ENCODE results near the gene CREB3L2. TPM values are rescaled to one million over a fixed set of nuclear protein-coding genes. Genes with fewer than 3 reads are reported as not detected.

Gene CREB3L2
- total and polyA plus RNA-seq, 11 donors: 4.0 to 40.6 (median 21.8) TPM

DNA sequence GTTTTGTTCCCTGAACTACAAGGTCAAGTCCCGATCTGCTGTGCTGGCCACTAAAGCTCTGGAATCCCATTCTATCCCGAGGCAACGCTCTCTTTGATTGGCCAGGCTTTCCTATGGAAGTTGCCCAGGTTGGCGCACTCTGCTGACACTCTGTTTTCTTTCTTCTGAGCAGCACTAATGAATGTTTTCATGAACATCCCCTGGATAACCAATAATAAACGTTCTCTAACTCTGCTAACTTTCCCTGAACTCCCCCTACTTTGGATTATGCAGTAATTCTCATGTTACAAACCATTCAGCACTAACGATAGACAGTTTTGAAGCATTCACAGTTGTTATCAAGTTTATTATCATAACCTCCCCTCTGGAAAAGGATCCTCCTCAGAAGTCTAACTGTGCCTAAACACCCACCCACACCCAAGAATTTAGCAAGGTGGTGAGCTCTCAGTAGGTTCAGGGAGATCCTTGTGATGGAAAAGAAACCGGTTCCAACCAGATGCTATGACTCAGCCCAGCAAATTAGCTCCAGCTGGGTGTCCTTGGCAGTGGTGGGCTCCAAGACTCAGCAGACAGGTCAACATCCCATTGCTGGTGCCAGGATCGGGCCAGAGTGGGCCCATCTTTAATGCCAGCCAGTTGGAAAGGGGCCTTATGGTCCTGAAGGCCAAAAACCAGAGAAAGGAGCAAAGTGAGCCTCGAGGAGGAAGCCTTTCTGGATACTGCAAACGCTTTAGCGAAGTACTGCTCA, 68.4 kb downstream of the CREB3L2 start:
- peak in 3 of 4 donors; percentile 64 to 79 (median 67) for ATAC-seq
- H3K36me3 ChIP-seq: no peaks in the 10 kb centered on the region
- no peaks in the 10 kb centered on the region for H3K27me3 ChIP-seq
- DNase-seq: peak in 2 of 5 donors; percentile 37 to 50
- H3K27ac ChIP-seq: peak overlapping the region in 10 of 12 donors; percentile 4 to 83 (median 58)
- WGBS, 4 donors: 61 to 68% (median 63%) methylated on average over 11 of the region's 11 CpGs
- intact Hi-C loops (cut with DNase I): no loop called here
- H3K4me3 ChIP-seq: peak overlapping the region in 1 of 12 donors; percentile 7
- peaks cover 0 to 75% (median 53%) of the 10 kb centered on the region in 12 donors for H3K4me1 ChIP-seq
- TF ChIP-seq, protein P1, sequence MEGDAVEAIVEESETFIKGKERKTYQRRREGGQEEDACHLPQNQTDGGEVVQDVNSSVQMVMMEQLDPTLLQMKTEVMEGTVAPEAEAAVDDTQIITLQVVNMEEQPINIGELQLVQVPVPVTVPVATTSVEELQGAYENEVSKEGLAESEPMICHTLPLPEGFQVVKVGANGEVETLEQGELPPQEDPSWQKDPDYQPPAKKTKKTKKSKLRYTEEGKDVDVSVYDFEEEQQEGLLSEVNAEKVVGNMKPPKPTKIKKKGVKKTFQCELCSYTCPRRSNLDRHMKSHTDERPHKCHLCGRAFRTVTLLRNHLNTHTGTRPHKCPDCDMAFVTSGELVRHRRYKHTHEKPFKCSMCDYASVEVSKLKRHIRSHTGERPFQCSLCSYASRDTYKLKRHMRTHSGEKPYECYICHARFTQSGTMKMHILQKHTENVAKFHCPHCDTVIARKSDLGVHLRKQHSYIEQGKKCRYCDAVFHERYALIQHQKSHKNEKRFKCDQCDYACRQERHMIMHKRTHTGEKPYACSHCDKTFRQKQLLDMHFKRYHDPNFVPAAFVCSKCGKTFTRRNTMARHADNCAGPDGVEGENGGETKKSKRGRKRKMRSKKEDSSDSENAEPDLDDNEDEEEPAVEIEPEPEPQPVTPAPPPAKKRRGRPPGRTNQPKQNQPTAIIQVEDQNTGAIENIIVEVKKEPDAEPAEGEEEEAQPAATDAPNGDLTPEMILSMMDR (IDR thresholded peaks at IDR 0.05): no peak
- no peak for TF ChIP-seq POLR2A (IDR thresholded peaks at IDR 0.05)
- H3K9me3 ChIP-seq: no peaks in the 10 kb centered on the region

DNA sequence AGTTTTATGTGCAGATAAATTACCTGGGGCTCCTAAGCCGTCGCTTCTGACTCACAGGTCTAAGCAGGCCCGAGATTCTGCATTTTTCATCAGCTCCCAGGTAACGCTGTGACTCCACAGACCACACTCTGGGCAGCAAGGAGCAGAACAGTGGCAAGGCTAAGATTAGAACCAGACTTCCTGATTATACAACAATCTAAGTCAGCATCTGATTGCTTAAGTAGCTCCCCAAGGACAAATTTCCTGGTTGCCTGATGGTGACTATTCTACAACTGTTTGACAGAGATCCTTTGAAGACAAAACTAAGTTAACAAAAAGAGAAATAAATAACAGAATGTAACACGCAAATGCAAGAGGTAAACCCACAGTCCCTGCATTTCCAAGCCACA, 69.0 kb downstream of the CREB3L2 start:
- Histone ChIP-seq H3K9me3 (no peaks in the 10 kb centered on the region), H3K4me3 (peak overlapping the region in 1 of 12 donors; percentile 7), H3K27me3 (no peaks in the 10 kb centered on the region), H3K4me1 (peaks cover 0 to 75% (median 53%) of the 10 kb centered on the region in 12 donors), H3K27ac (peak overlapping the region in 10 of 12 donors; percentile 4 to 83 (median 58)), H3K36me3 (peaks cover 0 to 5% (median 3%) of the 10 kb centered on the region in 9 donors)
- intact Hi-C loops (cut with DNase I): no loop called here
- TF ChIP-seq, protein P1 (IDR thresholded peaks at IDR 0.05): no peak
- no peak for TF ChIP-seq POLR2A (IDR thresholded peaks at IDR 0.05)
- DNase-seq (no peak), ATAC-seq (peak; percentile 51 to 71 (median 60))
- WGBS, 4 donors: 34 to 50% (median 42%) methylated on average over 5 of the region's 5 CpGs

DNA sequence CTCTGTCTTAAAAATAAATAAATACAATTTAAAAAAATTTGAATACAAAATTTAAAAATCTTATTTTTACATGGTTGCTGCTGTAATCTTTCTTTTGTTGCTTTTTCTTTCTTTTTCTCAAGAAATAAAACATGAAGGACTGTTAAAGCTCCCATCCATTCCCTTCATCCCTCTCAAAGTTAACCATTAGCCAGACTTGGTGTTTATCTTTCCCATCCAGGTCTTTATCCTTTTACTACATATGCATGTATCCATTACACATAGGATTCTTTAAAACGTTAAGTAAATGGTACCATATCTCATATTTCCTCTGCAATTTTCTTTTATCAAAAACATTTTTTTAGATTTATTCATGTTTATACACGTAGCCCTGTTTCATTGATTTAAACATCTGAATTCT, 70.1 kb downstream of the CREB3L2 start:
- Histone ChIP-seq H3K27me3 (no peaks in the 10 kb centered on the region), H3K4me3 (no peak overlapping the region), H3K4me1 (peaks cover 0 to 67% (median 46%) of the 10 kb centered on the region in 12 donors), H3K36me3 (peaks cover 0 to 13% (median 11%) of the 10 kb centered on the region in 9 donors), H3K27ac (no peak overlapping the region), H3K9me3 (no peaks in the 10 kb centered on the region)
- no peak for ATAC-seq
- TF ChIP-seq, protein P1 (IDR thresholded peaks at IDR 0.05): no peak
- TF ChIP-seq POLR2A (IDR thresholded peaks at IDR 0.05): no peak
- no peak for DNase-seq
- 73 to 83% (median 79%) methylated on average over 2 of the region's 2 CpGs for WGBS, 4 donors
- intact Hi-C loops (cut with DNase I): no loop called here

DNA sequence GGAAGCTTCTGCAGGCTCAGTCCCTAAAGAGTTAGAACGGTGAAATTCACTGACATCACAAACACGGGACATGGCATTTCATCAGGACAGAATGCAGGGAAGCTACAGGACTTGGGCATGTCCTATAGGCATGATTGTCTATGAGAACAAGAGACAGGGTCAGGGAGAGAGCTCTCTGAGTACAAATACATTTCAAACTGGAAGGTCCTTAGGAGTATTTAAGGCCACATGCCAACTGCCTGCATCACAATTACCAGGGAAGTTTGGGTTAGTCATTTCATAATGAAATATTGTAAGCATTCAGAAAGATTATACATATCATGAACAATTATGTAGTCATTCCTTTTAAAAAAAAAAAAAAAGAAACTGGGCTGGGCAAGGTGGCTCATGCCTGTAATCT, 71.3 kb downstream of the CREB3L2 start:
- TF ChIP-seq, protein P1 (IDR thresholded peaks at IDR 0.05): no peak
- no peak for TF ChIP-seq POLR2A (IDR thresholded peaks at IDR 0.05)
- WGBS, 4 donors: 57 to 68% (median 65%) methylated on average over 2 of the region's 2 CpGs
- H3K4me1 ChIP-seq: peaks cover 0 to 57% (median 34%) of the 10 kb centered on the region in 12 donors
- DNase-seq: no peak
- peak overlapping the region in 1 of 12 donors; percentile 49 for H3K27ac ChIP-seq
- no peaks in the 10 kb centered on the region for H3K27me3 ChIP-seq
- H3K36me3 ChIP-seq: peaks cover 0 to 25% (median 19%) of the 10 kb centered on the region in 9 donors
- no peak overlapping the region for H3K4me3 ChIP-seq
- H3K9me3 ChIP-seq: no peaks in the 10 kb centered on the region
- intact Hi-C loops (cut with DNase I): no loop called here
- no peak for ATAC-seq
